GM12872 (cell line): ENCODE measurements around the gene CLDN10.

Source experiments
- CTCF ChIP-seq: IDR thresholded peaks from 3 replicates; pipeline ENCODE4 v1.5.1; 2011; ENCODE audit warnings: low read depth, mild to moderate bottlenecking, low read length, moderate library complexity; ENCODE audit not compliant: insufficient read depth

The CLDN10 gene

GRCh38 chr13:95628488-95628887, 76.0 kb downstream of the CLDN10 start:
- TF ChIP-seq CTCF: no peak

GRCh38 chr13:95629071-95629470, 76.6 kb downstream of the CLDN10 start:
- no peak for TF ChIP-seq CTCF
